ENCODE data around the gene DTNBP1.
"Not testable (repeated sequence)": the region's sequence is repeated elsewhere in the genome, so short reads cannot be mapped to it uniquely, and the experiment has no call there.

DNA sequence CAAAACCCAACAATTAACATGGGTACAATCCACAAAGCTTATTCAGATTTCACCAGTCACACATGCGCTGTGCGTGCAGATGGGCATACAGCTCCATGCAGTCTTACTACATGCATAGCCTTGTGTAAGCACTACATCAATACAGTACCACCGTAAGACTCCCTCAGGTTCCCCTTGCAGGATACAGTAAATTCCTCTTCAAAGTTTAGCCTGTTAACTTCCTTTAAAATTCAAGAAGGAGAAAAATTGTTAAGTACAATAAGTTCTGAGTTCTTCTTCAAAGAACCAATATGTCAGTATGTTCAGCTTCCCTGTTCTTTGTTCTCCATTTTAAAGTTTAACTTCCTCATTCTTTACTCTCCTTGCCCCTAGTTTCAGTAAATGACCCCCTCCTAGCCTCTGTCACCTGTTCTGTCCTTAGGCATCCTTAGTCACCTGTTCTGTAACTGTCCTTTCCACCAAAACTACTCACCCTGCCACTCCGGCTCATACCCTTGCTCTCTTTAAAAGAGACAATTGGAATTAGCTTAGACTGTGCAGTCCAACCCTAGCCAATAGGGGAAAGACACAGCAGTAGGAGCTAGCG, 119.4 kb downstream of the DTNBP1 start:
- TF ChIP-seq, protein P1, sequence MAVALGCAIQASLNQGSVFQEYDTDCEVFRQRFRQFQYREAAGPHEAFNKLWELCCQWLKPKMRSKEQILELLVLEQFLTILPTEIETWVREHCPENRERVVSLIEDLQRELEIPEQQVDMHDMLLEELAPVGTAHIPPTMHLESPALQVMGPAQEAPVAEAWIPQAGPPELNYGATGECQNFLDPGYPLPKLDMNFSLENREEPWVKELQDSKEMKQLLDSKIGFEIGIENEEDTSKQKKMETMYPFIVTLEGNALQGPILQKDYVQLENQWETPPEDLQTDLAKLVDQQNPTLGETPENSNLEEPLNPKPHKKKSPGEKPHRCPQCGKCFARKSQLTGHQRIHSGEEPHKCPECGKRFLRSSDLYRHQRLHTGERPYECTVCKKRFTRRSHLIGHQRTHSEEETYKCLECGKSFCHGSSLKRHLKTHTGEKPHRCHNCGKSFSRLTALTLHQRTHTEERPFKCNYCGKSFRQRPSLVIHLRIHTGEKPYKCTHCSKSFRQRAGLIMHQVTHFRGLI (tag by site-specific recombination; IDR thresholded peaks at IDR 0.05) = not testable (repeated sequence)
- not testable (repeated sequence) for TF ChIP-seq ZNF23 (tag by site-specific recombination; IDR thresholded peaks at IDR 0.05; ENCODE audit: borderline replicate concordance)
- TF ChIP-seq, protein P2, sequence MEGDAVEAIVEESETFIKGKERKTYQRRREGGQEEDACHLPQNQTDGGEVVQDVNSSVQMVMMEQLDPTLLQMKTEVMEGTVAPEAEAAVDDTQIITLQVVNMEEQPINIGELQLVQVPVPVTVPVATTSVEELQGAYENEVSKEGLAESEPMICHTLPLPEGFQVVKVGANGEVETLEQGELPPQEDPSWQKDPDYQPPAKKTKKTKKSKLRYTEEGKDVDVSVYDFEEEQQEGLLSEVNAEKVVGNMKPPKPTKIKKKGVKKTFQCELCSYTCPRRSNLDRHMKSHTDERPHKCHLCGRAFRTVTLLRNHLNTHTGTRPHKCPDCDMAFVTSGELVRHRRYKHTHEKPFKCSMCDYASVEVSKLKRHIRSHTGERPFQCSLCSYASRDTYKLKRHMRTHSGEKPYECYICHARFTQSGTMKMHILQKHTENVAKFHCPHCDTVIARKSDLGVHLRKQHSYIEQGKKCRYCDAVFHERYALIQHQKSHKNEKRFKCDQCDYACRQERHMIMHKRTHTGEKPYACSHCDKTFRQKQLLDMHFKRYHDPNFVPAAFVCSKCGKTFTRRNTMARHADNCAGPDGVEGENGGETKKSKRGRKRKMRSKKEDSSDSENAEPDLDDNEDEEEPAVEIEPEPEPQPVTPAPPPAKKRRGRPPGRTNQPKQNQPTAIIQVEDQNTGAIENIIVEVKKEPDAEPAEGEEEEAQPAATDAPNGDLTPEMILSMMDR (tag by site-specific recombination; IDR thresholded peaks at IDR 0.05) = not testable (repeated sequence)

Measured in HEK293 (cell line).